HCT116 (cell line): Measurements from ENCODE around the gene KRTAP11-1. TPM values are rescaled to one million over a fixed set of nuclear protein-coding genes. Genes with fewer than 3 reads are reported as not detected.

Experiments used
- ATAC-seq: fragments of 200-7000 bp; cut with Tn5 transposase; 2 replicates; pipeline ENCODE4 v1.9.1; 2020; ENCODE audit warnings: mild to moderate bottlenecking, moderate library complexity
- BruUV-seq: library from RNA; stranded (reverse); fragments of 400-500 nt; replicated peaks from 2 replicates; lab custom pipeline; 2021; lab: Mats Ljungman, UMichigan
- CTCF ChIA-PET: fragments of 300-600 bp; sonication (Branson Sonifier 250); formaldehyde crosslinking; loops from one replicate; lab custom pipeline; 2021; ENCODE audit warnings: antibody characterized with exemption; lab: Charles Lee
- POLR2A ChIA-PET: fragments of 300-600, 350-600 bp; sonication (Branson Sonifier 250); formaldehyde crosslinking; loops from one replicate; lab custom pipeline; 2021; ENCODE audit warnings: antibody characterized with exemption; lab: Charles Lee
- RAD21 ChIA-PET, 2 experiments: fragments of 300-600 bp; sonication (Branson Sonifier 250); formaldehyde crosslinking; loops; one replicate each; lab custom pipeline; 2023; ENCODE audit warnings: low total read pairs in 2 of 2; ENCODE audit not compliant: uncharacterized antibody in 2 of 2, unreplicated experiment in 2 of 2, low non-redundant PET in 1 of 2; lab: Charles Lee
- DNase-seq: peaks from one replicate; pipeline ENCODE4 v3.0.0-alpha.2; 2010; ENCODE audit warnings: low read depth, low spot score
- H2AFZ ChIP-seq: fragments of 200-600 bp; shearing (Covaris generic), sonication (generic); 2 replicates; pipeline ENCODE4 v1.6.1; 2017; ENCODE audit warnings: low read depth, mixed run types, mixed read lengths, antibody characterized with exemption, low read length; ENCODE audit not compliant: poor library complexity, severe bottlenecking
- H3K27ac ChIP-seq: 2 replicates; pipeline ENCODE4 v1.5.1; 2012; ENCODE audit warnings: low read depth, low read length
- H3K27me3 ChIP-seq: fragments of 200-600 bp; sonication (generic); 2 replicates; pipeline ENCODE4 v1.6.1; 2016; ENCODE audit warnings: mixed run types, low read length, mixed read lengths; ENCODE audit not compliant: insufficient read depth
- H3K36me3 ChIP-seq, 2 experiments: fragments of 200-500 bp in 1 of 2; fragments of 200-600 bp in 1 of 2; sonication (Bioruptor generic) in 1 of 2; sonication (generic) in 1 of 2; 2 replicates each; pipeline versions ENCODE4 v1.5.1 to v1.6.1; 2014 to 2016; ENCODE audit warnings: low read length in 2 of 2, inconsistent platforms in 1 of 2, mixed read lengths in 1 of 2, mixed run types in 1 of 2; ENCODE audit not compliant: insufficient read depth in 2 of 2, control insufficient read depth in 1 of 2
- H3K4me1 ChIP-seq, 2 experiments: fragments of 200-600 bp in 1 of 2; sonication (generic) in 1 of 2; 2 replicates each; pipeline versions ENCODE4 v1.5.1 to v1.6.1; 2012 to 2017; ENCODE audit warnings: low read length in 2 of 2, inconsistent platforms in 1 of 2, mild to moderate bottlenecking in 1 of 2, mixed read lengths in 1 of 2, mixed run types in 1 of 2, moderate library complexity in 1 of 2; ENCODE audit not compliant: insufficient read depth in 2 of 2, control insufficient read depth in 1 of 2
- H3K4me2 ChIP-seq: fragments of 200-600 bp; sonication (generic); 2 replicates; pipeline ENCODE4 v1.6.1; 2017; ENCODE audit warnings: mixed run types, low read length, mixed read lengths
- H3K4me3 ChIP-seq, 2 experiments: fragments of 200-600 bp in 1 of 2; sonication (generic) in 1 of 2; replicated peaks in 1 of 2; 2 replicates each; pipeline ENCODE4 v1.5.1; 2011 to 2016; ENCODE audit warnings: low read length in 2 of 2, control low read depth in 1 of 2, low read depth in 1 of 2, mild to moderate bottlenecking in 1 of 2, mixed read lengths in 1 of 2, mixed run types in 1 of 2
- H3K79me2 ChIP-seq: fragments of 200-600 bp; sonication (generic); 2 replicates; pipeline ENCODE4 v1.6.1; 2017; ENCODE audit warnings: mild to moderate bottlenecking, mixed run types, low read length, moderate library complexity, mixed read lengths; ENCODE audit not compliant: insufficient read depth
- H3K9ac ChIP-seq: fragments of 200-600 bp; sonication (generic); 2 replicates; pipeline ENCODE4 v1.6.1; 2016; ENCODE audit warnings: low read length, mixed read lengths
- H3K9me2 ChIP-seq: fragments of 200-600 bp; sonication (generic), shearing (Covaris generic); 2 replicates; pipeline ENCODE4 v1.6.1; 2017; ENCODE audit warnings: mixed run types, mild to moderate bottlenecking, moderate library complexity; ENCODE audit not compliant: insufficient read depth
- H3K9me3 ChIP-seq, 2 experiments: fragments of 200-500 bp in 1 of 2; fragments of 200-600 bp in 1 of 2; sonication (Bioruptor generic) in 1 of 2; sonication (generic) in 1 of 2; 2 replicates each; pipeline ENCODE4 v1.6.1; 2014 to 2017; ENCODE audit warnings: low read length in 2 of 2, mixed read lengths in 2 of 2, inconsistent platforms in 1 of 2, low read depth in 1 of 2, mild to moderate bottlenecking in 1 of 2, mixed run types in 1 of 2, moderate library complexity in 1 of 2; ENCODE audit not compliant: control insufficient read depth in 1 of 2, insufficient read depth in 1 of 2
- H4K20me1 ChIP-seq: fragments of 200-600 bp; sonication (generic), shearing (Covaris generic); 2 replicates; pipeline ENCODE4 v1.6.1; 2017; ENCODE audit warnings: mixed run types, mild to moderate bottlenecking, moderate library complexity; ENCODE audit not compliant: insufficient read depth
- EZH2phosphoT487 ChIP-seq: fragments of 200-600 bp; IDR thresholded peaks from 2 replicates; pipeline ENCODE4 v1.6.1; 2018; ENCODE audit warnings: antibody characterized with exemption, borderline replicate concordance
- RAD21 ChIP-seq: IDR thresholded peaks from 2 replicates; pipeline ENCODE4 v1.6.1; 2012; ENCODE audit warnings: low read depth, mild to moderate bottlenecking
- SIN3A ChIP-seq: IDR thresholded peaks from 2 replicates; pipeline ENCODE4 v1.6.1; 2012; ENCODE audit warnings: low read depth
- SP1 ChIP-seq: IDR thresholded peaks from 2 replicates; pipeline ENCODE4 v1.6.1; 2012; ENCODE audit warnings: low read depth
- TCF7L2 ChIP-seq: IDR thresholded peaks from 2 replicates; pipeline ENCODE4 v1.7.0; 2011; ENCODE audit warnings: borderline replicate concordance, inconsistent platforms; ENCODE audit not compliant: insufficient read depth, insufficient read length; ENCODE audit errors: extremely low read depth
- YY1 ChIP-seq: IDR thresholded peaks from 2 replicates; pipeline ENCODE4 v1.6.1; 2011; ENCODE audit warnings: low read length, low read depth, moderate library complexity, mild to moderate bottlenecking; ENCODE audit not compliant: insufficient replicate concordance; ENCODE audit errors: extremely low read depth
- ZFX ChIP-seq: fragments of 450-650 bp; IDR thresholded peaks from 2 replicates; pipeline ENCODE4 v1.6.1; 2017
- intact Hi-C: fragments of 100-400 bp; cut with micrococcal nuclease; formaldehyde crosslinking; loops from 2 replicates; pipeline ENCODE4 v1.10.0; 2022
- total RNA-seq: library from RNA; stranded (reverse); gene quantifications from one replicate; pipeline ENCODE4 v1.2.1, GENCODE V29; 2021; ENCODE audit not compliant: unreplicated experiment
- TF ChIP-seq, protein P1 (sequence below): IDR thresholded peaks from 2 replicates; pipeline ENCODE4 v1.6.1; 2012
- TF ChIP-seq, protein P2 (sequence below): IDR thresholded peaks from 2 replicates; pipeline ENCODE4 v1.6.1; 2011; ENCODE audit warnings: mild to moderate bottlenecking, low read length, moderate library complexity; ENCODE audit not compliant: insufficient replicate concordance; ENCODE audit errors: extremely low read depth
- TF ChIP-seq, protein P3 (sequence below): IDR thresholded peaks from 2 replicates; pipeline ENCODE4 v1.6.1; 2012; ENCODE audit warnings: low read depth
- TF ChIP-seq, protein P4 (sequence below), 3 experiments: fragments of 200-600 bp in 1 of 3; sonication (generic) in 1 of 3; IDR thresholded peaks in 2 of 3; conservative IDR thresholded peaks in 1 of 3; 2 replicates each; pipeline ENCODE4 v1.5.1; 2012 to 2017; ENCODE audit warnings: low read depth in 2 of 3, low read length in 2 of 3, antibody characterized with exemption in 1 of 3, borderline replicate concordance in 1 of 3, control low read depth in 1 of 3, mild to moderate bottlenecking in 1 of 3, mixed read lengths in 1 of 3, mixed run types in 1 of 3, moderate library complexity in 1 of 3; ENCODE audit not compliant: insufficient read depth in 1 of 3

KRTAP11-1 gene
- total RNA-seq, 1 experiment from 2014 or later: not detected

DNA sequence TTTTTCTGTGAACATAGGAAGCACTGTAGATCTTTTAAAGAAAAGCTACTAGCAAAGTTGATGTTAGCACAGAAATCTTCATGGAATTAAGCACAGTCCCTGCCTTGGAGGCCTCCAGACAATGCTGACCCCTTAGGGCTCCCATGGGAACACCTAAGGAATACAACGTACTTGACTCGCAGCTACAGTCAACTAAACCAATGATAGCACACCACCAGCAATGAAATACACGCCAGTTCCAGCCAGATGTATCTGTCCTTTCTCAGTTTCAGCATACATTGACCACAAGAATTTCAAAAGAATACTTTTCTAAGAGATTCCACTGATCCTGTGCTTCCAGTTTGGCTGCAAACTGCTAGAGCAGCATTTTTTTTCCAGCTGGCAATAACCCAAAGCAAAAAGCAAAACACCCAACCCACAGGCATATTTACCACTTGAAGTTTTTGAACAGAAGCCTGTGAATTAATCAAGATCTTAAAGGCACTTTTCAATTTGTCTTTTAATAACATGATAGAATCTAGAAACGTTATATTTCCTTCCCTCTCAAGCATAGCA is 42.8 kb upstream of the KRTAP11-1 start:
- ChIA-PET CTCF (no interaction called here), POLR2A (no interaction called here), RAD21 (no interaction called here)
- Histone ChIP-seq H3K9me2 (no peaks in the 10 kb centered on the region), H3K9me3 (peaks cover 0 to 3% of the 10 kb centered on the region in 2 experiments; a peak in 1 of 4 replicates), H3K4me2 (no peak overlapping the region), H3K4me1 (no peaks in the 10 kb centered on the region), H2AFZ (no peak overlapping the region), H3K27me3 (no peaks in the 10 kb centered on the region), H3K9ac (no peak overlapping the region), H3K27ac (no peak overlapping the region), H3K36me3 (no peaks in the 10 kb centered on the region), H4K20me1 (no peaks in the 10 kb centered on the region), H3K79me2 (no peaks in the 10 kb centered on the region), H3K4me3 (no peak overlapping the region)
- DNase-seq: no peak
- ATAC-seq: no peak
- intact Hi-C loops: no loop called here
- no TSS peak for BruUV-seq
- TF ChIP-seq YY1: no peak

DNA sequence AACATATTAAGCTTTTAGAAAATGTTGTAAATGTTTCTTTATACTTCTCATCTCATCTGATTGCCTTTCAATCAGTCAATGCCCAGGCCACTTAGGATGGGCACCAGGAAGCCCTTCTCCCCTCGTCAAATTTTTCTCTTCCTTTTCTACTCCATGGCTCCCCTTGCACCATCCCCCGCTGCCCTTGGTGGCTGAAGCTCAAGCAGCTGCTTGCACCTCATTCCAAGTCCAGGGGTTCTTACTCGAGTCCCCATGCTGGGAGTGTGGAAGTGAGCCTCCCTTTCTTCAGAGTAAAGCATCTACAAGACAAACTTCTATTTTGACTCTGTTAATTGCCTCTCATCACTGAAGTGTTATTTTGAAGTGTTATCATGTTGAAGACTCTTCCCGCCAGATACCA is 39.7 kb upstream of the KRTAP11-1 start:
- CTCF ChIA-PET: no interaction called here
- Histone ChIP-seq H2AFZ (no peak overlapping the region), H3K27ac (no peak overlapping the region), H3K9me3 (peaks cover 0 to 3% of the 10 kb centered on the region in 2 experiments; a peak in 1 of 4 replicates), H3K9me2 (no peaks in the 10 kb centered on the region), H3K4me1 (no peaks in the 10 kb centered on the region), H3K27me3 (no peaks in the 10 kb centered on the region), H3K79me2 (no peaks in the 10 kb centered on the region), H3K4me3 (no peak overlapping the region), H4K20me1 (no peaks in the 10 kb centered on the region), H3K4me2 (no peak overlapping the region), H3K9ac (no peak overlapping the region), H3K36me3 (no peaks in the 10 kb centered on the region)
- no TSS peak for BruUV-seq
- RAD21 ChIA-PET: no interaction called here
- DNase-seq: no peak
- ATAC-seq: no peak
- POLR2A ChIA-PET: no interaction called here
- intact Hi-C loops: no loop called here
- TF ChIP-seq SP1: no peak
- TF ChIP-seq, protein P1, sequence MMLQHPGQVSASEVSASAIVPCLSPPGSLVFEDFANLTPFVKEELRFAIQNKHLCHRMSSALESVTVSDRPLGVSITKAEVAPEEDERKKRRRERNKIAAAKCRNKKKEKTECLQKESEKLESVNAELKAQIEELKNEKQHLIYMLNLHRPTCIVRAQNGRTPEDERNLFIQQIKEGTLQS: no peak
- TF ChIP-seq, protein P2, sequence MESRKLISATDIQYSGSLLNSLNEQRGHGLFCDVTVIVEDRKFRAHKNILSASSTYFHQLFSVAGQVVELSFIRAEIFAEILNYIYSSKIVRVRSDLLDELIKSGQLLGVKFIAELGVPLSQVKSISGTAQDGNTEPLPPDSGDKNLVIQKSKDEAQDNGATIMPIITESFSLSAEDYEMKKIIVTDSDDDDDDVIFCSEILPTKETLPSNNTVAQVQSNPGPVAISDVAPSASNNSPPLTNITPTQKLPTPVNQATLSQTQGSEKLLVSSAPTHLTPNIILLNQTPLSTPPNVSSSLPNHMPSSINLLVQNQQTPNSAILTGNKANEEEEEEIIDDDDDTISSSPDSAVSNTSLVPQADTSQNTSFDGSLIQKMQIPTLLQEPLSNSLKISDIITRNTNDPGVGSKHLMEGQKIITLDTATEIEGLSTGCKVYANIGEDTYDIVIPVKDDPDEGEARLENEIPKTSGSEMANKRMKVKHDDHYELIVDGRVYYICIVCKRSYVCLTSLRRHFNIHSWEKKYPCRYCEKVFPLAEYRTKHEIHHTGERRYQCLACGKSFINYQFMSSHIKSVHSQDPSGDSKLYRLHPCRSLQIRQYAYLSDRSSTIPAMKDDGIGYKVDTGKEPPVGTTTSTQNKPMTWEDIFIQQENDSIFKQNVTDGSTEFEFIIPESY: no peak
- no peak for TF ChIP-seq TCF7L2
- TF ChIP-seq EZH2phosphoT487: no peak
- TF ChIP-seq, protein P3, sequence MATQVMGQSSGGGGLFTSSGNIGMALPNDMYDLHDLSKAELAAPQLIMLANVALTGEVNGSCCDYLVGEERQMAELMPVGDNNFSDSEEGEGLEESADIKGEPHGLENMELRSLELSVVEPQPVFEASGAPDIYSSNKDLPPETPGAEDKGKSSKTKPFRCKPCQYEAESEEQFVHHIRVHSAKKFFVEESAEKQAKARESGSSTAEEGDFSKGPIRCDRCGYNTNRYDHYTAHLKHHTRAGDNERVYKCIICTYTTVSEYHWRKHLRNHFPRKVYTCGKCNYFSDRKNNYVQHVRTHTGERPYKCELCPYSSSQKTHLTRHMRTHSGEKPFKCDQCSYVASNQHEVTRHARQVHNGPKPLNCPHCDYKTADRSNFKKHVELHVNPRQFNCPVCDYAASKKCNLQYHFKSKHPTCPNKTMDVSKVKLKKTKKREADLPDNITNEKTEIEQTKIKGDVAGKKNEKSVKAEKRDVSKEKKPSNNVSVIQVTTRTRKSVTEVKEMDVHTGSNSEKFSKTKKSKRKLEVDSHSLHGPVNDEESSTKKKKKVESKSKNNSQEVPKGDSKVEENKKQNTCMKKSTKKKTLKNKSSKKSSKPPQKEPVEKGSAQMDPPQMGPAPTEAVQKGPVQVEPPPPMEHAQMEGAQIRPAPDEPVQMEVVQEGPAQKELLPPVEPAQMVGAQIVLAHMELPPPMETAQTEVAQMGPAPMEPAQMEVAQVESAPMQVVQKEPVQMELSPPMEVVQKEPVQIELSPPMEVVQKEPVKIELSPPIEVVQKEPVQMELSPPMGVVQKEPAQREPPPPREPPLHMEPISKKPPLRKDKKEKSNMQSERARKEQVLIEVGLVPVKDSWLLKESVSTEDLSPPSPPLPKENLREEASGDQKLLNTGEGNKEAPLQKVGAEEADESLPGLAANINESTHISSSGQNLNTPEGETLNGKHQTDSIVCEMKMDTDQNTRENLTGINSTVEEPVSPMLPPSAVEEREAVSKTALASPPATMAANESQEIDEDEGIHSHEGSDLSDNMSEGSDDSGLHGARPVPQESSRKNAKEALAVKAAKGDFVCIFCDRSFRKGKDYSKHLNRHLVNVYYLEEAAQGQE: no peak
- no peak for TF ChIP-seq ZFX
- TF ChIP-seq SIN3A: no peak
- TF ChIP-seq RAD21: no peak
- TF ChIP-seq, protein P4, sequence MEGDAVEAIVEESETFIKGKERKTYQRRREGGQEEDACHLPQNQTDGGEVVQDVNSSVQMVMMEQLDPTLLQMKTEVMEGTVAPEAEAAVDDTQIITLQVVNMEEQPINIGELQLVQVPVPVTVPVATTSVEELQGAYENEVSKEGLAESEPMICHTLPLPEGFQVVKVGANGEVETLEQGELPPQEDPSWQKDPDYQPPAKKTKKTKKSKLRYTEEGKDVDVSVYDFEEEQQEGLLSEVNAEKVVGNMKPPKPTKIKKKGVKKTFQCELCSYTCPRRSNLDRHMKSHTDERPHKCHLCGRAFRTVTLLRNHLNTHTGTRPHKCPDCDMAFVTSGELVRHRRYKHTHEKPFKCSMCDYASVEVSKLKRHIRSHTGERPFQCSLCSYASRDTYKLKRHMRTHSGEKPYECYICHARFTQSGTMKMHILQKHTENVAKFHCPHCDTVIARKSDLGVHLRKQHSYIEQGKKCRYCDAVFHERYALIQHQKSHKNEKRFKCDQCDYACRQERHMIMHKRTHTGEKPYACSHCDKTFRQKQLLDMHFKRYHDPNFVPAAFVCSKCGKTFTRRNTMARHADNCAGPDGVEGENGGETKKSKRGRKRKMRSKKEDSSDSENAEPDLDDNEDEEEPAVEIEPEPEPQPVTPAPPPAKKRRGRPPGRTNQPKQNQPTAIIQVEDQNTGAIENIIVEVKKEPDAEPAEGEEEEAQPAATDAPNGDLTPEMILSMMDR (IDR thresholded peaks at IDR 0.05 in 2 of 3, conservative IDR thresholded peaks at IDR 0.05 in 1 of 3; ENCODE audit: borderline replicate concordance in 1 of 3, insufficient read depth in 1 of 3, low read depth in 2 of 3, low read length in 2 of 3): no peak
- no peak for TF ChIP-seq YY1
